CD8-positive, alpha-beta memory T cell (primary cell): ENCODE measurements around the gene ZFP64. TPM values are rescaled to one million over a fixed set of nuclear protein-coding genes. Genes with fewer than 3 reads are reported as not detected.
A peak's percentile ranks its signal among the peaks of the same experiment; 100 is the strongest.
"Not testable (repeated sequence)": the region's sequence is repeated elsewhere in the genome, so short reads cannot be mapped to it uniquely, and the experiment has no call there.

Source experiments
- CTCF ChIA-PET: fragments of 350-600 bp; sonication (Branson Sonifier 250); formaldehyde crosslinking; loops from one replicate; lab custom pipeline; 2021; ENCODE audit warnings: antibody characterized with exemption; lab: Charles Lee
- POLR2A ChIA-PET: fragments of 350-600 bp; sonication (Branson Sonifier 250); formaldehyde crosslinking; loops from one replicate; lab custom pipeline; 2021; ENCODE audit warnings: antibody characterized with exemption; lab: Charles Lee
- DNase-seq, 5 donors: peaks; one replicate each; pipeline versions ENCODE4 v3.0.0 to v3.0.0-alpha.2; 2020 to 2022; ENCODE audit warnings: mixed read lengths in 1 of 5
- H3K27ac ChIP-seq: one replicate; pipeline ENCODE4 v1.7.0; 2013; ENCODE audit warnings: low read depth, mild to moderate bottlenecking, low read length, moderate library complexity
- H3K27me3 ChIP-seq: 2 replicates; pipeline ENCODE4 v1.7.0; 2013; ENCODE audit warnings: low read length, mild to moderate bottlenecking; ENCODE audit not compliant: insufficient read depth, poor library complexity, severe bottlenecking
- H3K36me3 ChIP-seq: 2 replicates; pipeline ENCODE4 v1.7.0; 2013; ENCODE audit warnings: mild to moderate bottlenecking, low read length, moderate library complexity; ENCODE audit not compliant: insufficient read depth
- H3K4me1 ChIP-seq: 2 replicates; pipeline ENCODE4 v1.7.0; 2013; ENCODE audit warnings: mild to moderate bottlenecking, low read length, moderate library complexity; ENCODE audit not compliant: insufficient read depth
- H3K4me3 ChIP-seq: 2 replicates; pipeline ENCODE4 v1.7.0; 2013; ENCODE audit warnings: mild to moderate bottlenecking, low read length
- H3K9me3 ChIP-seq: 2 replicates; pipeline ENCODE4 v1.7.0; 2013; ENCODE audit warnings: mild to moderate bottlenecking, low read length
- H3K27ac Mint-ChIP-seq, 8 donors: one replicate each; pipeline ENCODE4 v1.8.0; 2020 to 2021; ENCODE audit warnings: mixed read lengths in 8 of 8, mild to moderate bottlenecking in 6 of 8, inconsistent platforms in 3 of 8, moderate library complexity in 3 of 8
- H3K27me3 Mint-ChIP-seq, 2 donors: one replicate each; pipeline ENCODE4 v1.8.0; 2020 to 2021; ENCODE audit warnings: mixed read lengths in 2 of 2, mild to moderate bottlenecking in 1 of 2, moderate library complexity in 1 of 2
- H3K36me3 Mint-ChIP-seq, 3 donors: one replicate each; pipeline ENCODE4 v1.8.0; 2020 to 2021; ENCODE audit warnings: mixed read lengths in 3 of 3, inconsistent platforms in 1 of 3, mild to moderate bottlenecking in 1 of 3
- H3K4me1 Mint-ChIP-seq, 3 donors: one replicate each; pipeline ENCODE4 v1.8.0; 2020 to 2021; ENCODE audit warnings: mixed read lengths in 3 of 3, inconsistent platforms in 1 of 3, mild to moderate bottlenecking in 1 of 3
- H3K4me3 Mint-ChIP-seq, 7 donors: one replicate each; pipeline ENCODE4 v1.8.0; 2020 to 2021; ENCODE audit warnings: mixed read lengths in 7 of 7, mild to moderate bottlenecking in 6 of 7, moderate library complexity in 4 of 7, inconsistent platforms in 2 of 7
- H3K9me3 Mint-ChIP-seq, 5 donors: one replicate each; pipeline ENCODE4 v1.8.0; 2020 to 2022; ENCODE audit warnings: mixed read lengths in 5 of 5, mild to moderate bottlenecking in 3 of 5, moderate library complexity in 2 of 5, inconsistent platforms in 1 of 5
- polyA plus RNA-seq: library from polyadenylated mRNA; unstranded; fragments of 300-500 nt; fragmentation: Illumina TruSeq; gene quantifications from one replicate; pipeline ENCODE4 v1.2.3, GENCODE V29; 2021
- total RNA-seq, 2 experiments: library from RNA; stranded (reverse); gene quantifications; one replicate each; pipeline ENCODE4 v1.2.3, GENCODE V29; 2021

Gene ZFP64
- total and polyA plus RNA-seq, 3 experiments from 2014 or later: 11.1 to 11.9 (median 11.6) TPM

DNA sequence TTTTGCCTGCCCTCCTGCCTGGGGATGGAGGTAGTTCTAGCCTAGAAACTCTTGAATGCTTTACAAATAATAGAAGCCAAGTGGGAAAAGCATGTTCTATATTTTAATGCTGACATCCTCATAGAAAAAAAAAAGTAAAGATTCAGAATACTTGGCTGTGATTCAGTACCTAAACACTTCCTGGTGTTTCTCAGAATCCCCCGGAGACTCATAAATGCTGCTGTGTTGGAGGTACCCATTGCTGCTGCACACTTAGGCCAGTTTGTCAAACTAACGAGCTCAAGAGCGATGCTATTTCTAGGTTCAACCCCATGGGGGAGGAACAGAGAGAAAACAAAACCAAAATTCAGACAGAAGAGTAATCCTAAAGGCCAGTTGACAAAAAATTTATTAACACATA is 38.8 kb upstream of the ZFP64 start:
- no peak overlapping the region for H3K27ac Mint-ChIP-seq
- H3K36me3 ChIP-seq: no peaks in the 10 kb centered on the region
- peaks cover 9 to 27% of the 10 kb centered on the region in 2 donors for H3K27me3 Mint-ChIP-seq
- no peak overlapping the region for H3K27ac ChIP-seq
- H3K4me1 Mint-ChIP-seq: no peaks in the 10 kb centered on the region
- no peaks in the 10 kb centered on the region for H3K9me3 ChIP-seq
- no peak overlapping the region for H3K4me3 ChIP-seq
- H3K27me3 ChIP-seq: no peaks in the 10 kb centered on the region
- POLR2A ChIA-PET: no interaction called here
- H3K36me3 Mint-ChIP-seq: no peaks in the 10 kb centered on the region
- H3K9me3 Mint-ChIP-seq: no peaks in the 10 kb centered on the region
- CTCF ChIA-PET: no interaction called here
- no peak for DNase-seq
- no peaks in the 10 kb centered on the region for H3K4me1 ChIP-seq
- H3K4me3 Mint-ChIP-seq: no peak overlapping the region

DNA sequence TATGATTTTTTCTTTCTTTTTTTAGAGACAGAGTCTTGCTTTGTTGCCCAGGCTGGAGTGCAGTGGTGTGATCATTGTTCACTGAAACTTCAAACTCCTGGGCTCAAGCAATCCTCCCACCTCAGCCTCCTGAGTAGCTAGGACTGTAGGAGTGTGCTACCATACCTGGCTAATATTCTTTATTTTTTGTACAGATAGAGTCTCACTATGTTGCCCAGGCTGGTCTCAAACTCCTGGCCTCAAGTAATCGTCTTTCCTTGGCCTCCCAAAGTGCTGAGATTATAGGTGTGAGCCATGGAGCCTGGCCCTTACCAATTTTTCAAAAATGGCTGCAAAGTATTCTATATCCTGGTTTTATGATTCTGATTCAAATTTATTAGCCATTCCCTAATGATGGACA is 37.8 kb upstream of the ZFP64 start:
- peaks cover 10 to 27% of the 10 kb centered on the region in 2 donors for H3K27me3 Mint-ChIP-seq
- CTCF ChIA-PET, H3K4me3 ChIP-seq, H3K9me3 Mint-ChIP-seq, DNase-seq, H3K36me3 ChIP-seq, POLR2A ChIA-PET, H3K9me3 ChIP-seq, H3K27ac ChIP-seq, H3K4me3 Mint-ChIP-seq, H3K27ac Mint-ChIP-seq, H3K36me3 Mint-ChIP-seq, H3K4me1 Mint-ChIP-seq, H3K27me3 ChIP-seq, H3K4me1 ChIP-seq: not testable (repeated sequence)

DNA sequence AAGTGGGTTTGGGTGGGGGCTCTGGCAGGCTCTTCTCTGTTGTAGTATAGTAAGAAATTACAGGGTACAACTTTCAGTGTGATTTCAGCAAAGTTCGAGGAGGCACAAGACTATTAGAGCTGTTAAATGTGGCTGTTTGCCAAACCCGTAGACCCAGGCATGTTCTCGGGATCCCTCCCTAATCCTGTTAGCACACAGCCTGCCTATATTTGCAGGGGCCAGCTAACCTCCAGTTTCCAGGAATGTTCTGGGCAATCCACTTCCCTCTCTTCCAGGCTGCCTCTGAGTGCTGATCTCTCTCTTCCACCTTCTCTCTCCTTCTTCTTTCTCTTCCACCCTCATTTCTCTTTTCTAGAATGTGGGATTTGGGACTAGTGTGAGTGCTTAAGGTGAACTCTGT is 34.8 kb upstream of the ZFP64 start:
- ChIA-PET POLR2A (no interaction called here), CTCF (no interaction called here)
- Mint-ChIP-seq H3K27me3 (peaks cover 15 to 36% of the 10 kb centered on the region in 2 donors), H3K36me3 (peaks cover 0 to 4% (median 2%) of the 10 kb centered on the region in 3 donors), H3K9me3 (peaks cover 4 to 12% (median 7%) of the 10 kb centered on the region in 5 donors), H3K4me1 (no peaks in the 10 kb centered on the region), H3K4me3 (no peak overlapping the region), H3K27ac (no peak overlapping the region)
- no peak overlapping the region for H3K4me3 ChIP-seq
- H3K27ac ChIP-seq: no peak overlapping the region
- H3K36me3 ChIP-seq: no peaks in the 10 kb centered on the region
- H3K9me3 ChIP-seq: no peaks in the 10 kb centered on the region
- H3K4me1 ChIP-seq: no peaks in the 10 kb centered on the region
- H3K27me3 ChIP-seq: no peaks in the 10 kb centered on the region
- no peak for DNase-seq

- Mint-ChIP-seq H3K9me3 (peaks cover 9 to 23% (median 20%) of the 10 kb centered on the region in 5 donors), H3K36me3 (peaks cover 0 to 4% (median 2%) of the 10 kb centered on the region in 3 donors), H3K4me3 (no peak overlapping the region), H3K27ac (no peak overlapping the region), H3K4me1 (no peaks in the 10 kb centered on the region), H3K27me3 (peaks cover 17 to 37% of the 10 kb centered on the region in 2 donors)
- Histone ChIP-seq H3K27me3 (no peaks in the 10 kb centered on the region), H3K9me3 (peaks cover 4% of the 10 kb centered on the region), H3K36me3 (no peaks in the 10 kb centered on the region), H3K4me1 (no peaks in the 10 kb centered on the region), H3K27ac (no peak overlapping the region), H3K4me3 (no peak overlapping the region)
- ChIA-PET CTCF (no interaction called here), POLR2A (no interaction called here)
- DNase-seq: no peak
These were observed 33.3 kb upstream of the ZFP64 start for GRCh38 chr20:52224920-52225319.

DNA sequence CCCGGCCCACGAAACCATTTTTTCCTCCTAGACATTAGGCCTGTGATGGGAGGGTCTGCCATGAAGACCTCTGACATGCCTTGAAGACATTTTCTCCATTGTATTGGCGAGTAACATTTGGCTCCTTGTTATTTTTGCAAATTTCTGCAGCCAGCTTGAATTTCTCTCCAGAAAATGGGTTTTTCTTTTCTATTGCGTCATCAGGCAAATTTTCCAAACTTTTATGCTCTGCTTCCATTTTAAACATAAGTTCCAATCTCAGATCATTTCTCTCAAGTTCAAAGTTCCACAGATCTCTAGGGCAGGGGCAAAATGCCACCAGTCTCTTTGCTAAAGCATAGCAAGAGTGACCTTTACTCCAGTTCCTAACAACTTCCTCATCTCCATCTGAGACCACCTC is 29.8 kb upstream of the ZFP64 start:
- Mint-ChIP-seq H3K9me3 (peaks cover 16 to 46% (median 30%) of the 10 kb centered on the region in 5 donors), H3K27ac (peak overlapping the region in 1 of 8 donors; percentile 66), H3K27me3 (peaks cover 18 to 38% of the 10 kb centered on the region in 2 donors)
- CTCF ChIA-PET: interaction anchor here (0.7 kb wide), 1 partner anchor 1135 kb away, joined by 3 read pairs; no protein-coding TSS in a partner anchor
- H3K4me3 ChIP-seq, H3K27me3 ChIP-seq, H3K9me3 ChIP-seq, POLR2A ChIA-PET, H3K4me1 ChIP-seq, H3K36me3 Mint-ChIP-seq, DNase-seq, H3K4me1 Mint-ChIP-seq, H3K4me3 Mint-ChIP-seq, H3K36me3 ChIP-seq, H3K27ac ChIP-seq: not testable (repeated sequence)

- DNase-seq, H3K36me3 Mint-ChIP-seq, H3K27me3 ChIP-seq, H3K36me3 ChIP-seq, H3K4me3 ChIP-seq, H3K4me3 Mint-ChIP-seq, H3K9me3 ChIP-seq, POLR2A ChIA-PET, H3K4me1 ChIP-seq, H3K27ac ChIP-seq, H3K27ac Mint-ChIP-seq, CTCF ChIA-PET, H3K4me1 Mint-ChIP-seq: not testable (repeated sequence)
- Mint-ChIP-seq H3K27me3 (peaks cover 18 to 38% of the 10 kb centered on the region in 2 donors), H3K9me3 (peaks cover 16 to 46% (median 30%) of the 10 kb centered on the region in 5 donors)
These were observed 29.3 kb upstream of the ZFP64 start for GRCh38 chr20:52220891-52221290.

DNA sequence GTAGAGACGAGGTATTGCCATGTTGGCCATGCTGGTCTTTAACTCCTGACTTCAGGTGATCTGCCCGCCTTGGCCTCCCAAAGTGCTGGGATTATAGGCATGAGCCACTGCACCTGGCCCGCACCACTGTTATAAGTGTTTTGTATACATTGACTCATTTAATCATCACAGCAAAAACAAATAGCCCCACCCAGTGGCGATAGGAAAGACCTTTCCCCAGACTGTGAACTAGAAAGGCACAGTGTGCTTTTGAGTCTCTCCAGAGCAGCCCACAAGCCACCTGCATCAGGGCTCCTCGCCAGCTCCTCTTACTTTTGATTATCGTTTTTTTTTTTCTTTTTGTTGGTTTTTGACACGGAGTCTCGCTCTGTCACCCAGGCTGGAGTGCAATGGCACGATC is 27.9 kb upstream of the ZFP64 start:
- H3K36me3 ChIP-seq: no peaks in the 10 kb centered on the region
- H3K4me1 ChIP-seq: no peaks in the 10 kb centered on the region
- Mint-ChIP-seq H3K4me1 (no peaks in the 10 kb centered on the region), H3K27me3 (peaks cover 23 to 45% of the 10 kb centered on the region in 2 donors), H3K36me3 (peaks cover 2 to 8% (median 4%) of the 10 kb centered on the region in 3 donors), H3K27ac (no peak overlapping the region), H3K9me3 (peaks cover 16 to 46% (median 30%) of the 10 kb centered on the region in 5 donors), H3K4me3 (no peak overlapping the region)
- ChIA-PET CTCF (no interaction called here), POLR2A (no interaction called here)
- peaks cover 4% of the 10 kb centered on the region for H3K9me3 ChIP-seq
- no peaks in the 10 kb centered on the region for H3K27me3 ChIP-seq
- no peak for DNase-seq
- H3K27ac ChIP-seq: no peak overlapping the region
- no peak overlapping the region for H3K4me3 ChIP-seq

GRCh38 chr20:52217689-52218395 is 26.3 kb upstream of the ZFP64 start:
- Histone ChIP-seq H3K4me1 (no peaks in the 10 kb centered on the region), H3K27ac (no peak overlapping the region), H3K27me3 (no peaks in the 10 kb centered on the region), H3K36me3 (no peaks in the 10 kb centered on the region), H3K9me3 (peaks cover 4% of the 10 kb centered on the region), H3K4me3 (no peak overlapping the region)
- H3K36me3 Mint-ChIP-seq: peaks cover 2 to 8% (median 4%) of the 10 kb centered on the region in 3 donors
- no peak overlapping the region for H3K27ac Mint-ChIP-seq
- POLR2A ChIA-PET: no interaction called here
- H3K9me3 Mint-ChIP-seq: peaks cover 20 to 43% (median 37%) of the 10 kb centered on the region in 5 donors
- no peak overlapping the region for H3K4me3 Mint-ChIP-seq
- no peaks in the 10 kb centered on the region for H3K4me1 Mint-ChIP-seq
- CTCF ChIA-PET: no interaction called here
- H3K27me3 Mint-ChIP-seq: peaks cover 23 to 51% of the 10 kb centered on the region in 2 donors
- DNase-seq: no peak
